22Rv1 (cell line): ENCODE measurements around the gene LPIN2.

Experiments
- H3K27ac ChIP-seq: fragments of 450-650 bp; 2 replicates; pipeline ENCODE4 v1.5.1; 2017
- ZFX ChIP-seq: fragments of 450-650 bp; IDR thresholded peaks from 2 replicates; pipeline ENCODE4 v1.6.1; 2017; ENCODE audit warnings: antibody characterized with exemption, borderline replicate concordance
- TF ChIP-seq, protein P1 (sequence below): fragments of 450-650 bp; IDR thresholded peaks from 2 replicates; pipeline ENCODE4 v1.5.1; 2017; ENCODE audit warnings: mild to moderate bottlenecking

The LPIN2 gene

GRCh38 chr18:3056311-3056710, 43.4 kb upstream of the LPIN2 start:
- TF ChIP-seq ZFX = no peak
- TF ChIP-seq, protein P1, sequence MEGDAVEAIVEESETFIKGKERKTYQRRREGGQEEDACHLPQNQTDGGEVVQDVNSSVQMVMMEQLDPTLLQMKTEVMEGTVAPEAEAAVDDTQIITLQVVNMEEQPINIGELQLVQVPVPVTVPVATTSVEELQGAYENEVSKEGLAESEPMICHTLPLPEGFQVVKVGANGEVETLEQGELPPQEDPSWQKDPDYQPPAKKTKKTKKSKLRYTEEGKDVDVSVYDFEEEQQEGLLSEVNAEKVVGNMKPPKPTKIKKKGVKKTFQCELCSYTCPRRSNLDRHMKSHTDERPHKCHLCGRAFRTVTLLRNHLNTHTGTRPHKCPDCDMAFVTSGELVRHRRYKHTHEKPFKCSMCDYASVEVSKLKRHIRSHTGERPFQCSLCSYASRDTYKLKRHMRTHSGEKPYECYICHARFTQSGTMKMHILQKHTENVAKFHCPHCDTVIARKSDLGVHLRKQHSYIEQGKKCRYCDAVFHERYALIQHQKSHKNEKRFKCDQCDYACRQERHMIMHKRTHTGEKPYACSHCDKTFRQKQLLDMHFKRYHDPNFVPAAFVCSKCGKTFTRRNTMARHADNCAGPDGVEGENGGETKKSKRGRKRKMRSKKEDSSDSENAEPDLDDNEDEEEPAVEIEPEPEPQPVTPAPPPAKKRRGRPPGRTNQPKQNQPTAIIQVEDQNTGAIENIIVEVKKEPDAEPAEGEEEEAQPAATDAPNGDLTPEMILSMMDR = no peak
- no peak overlapping the region for H3K27ac ChIP-seq

DNA sequence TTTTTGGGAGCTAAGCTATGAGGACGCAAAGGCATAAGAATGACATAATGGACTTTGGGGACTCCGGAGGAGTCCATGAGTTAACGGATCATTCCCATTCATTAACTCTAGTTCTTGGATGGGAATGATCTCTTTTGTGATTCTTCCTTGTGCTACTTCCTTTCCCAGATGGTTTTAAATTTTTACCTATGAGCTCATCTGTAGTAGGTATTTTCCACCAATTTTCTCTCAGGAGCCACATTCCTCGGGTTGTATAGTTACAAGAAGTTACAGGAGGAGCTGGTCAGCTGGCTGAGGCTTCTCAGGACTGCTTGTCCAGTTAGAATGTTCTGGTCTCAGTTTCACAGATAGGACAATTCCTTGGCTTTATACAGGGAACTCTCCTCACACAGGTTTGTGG, 42.9 kb upstream of the LPIN2 start:
- TF ChIP-seq, protein P1 = no peak
- no peak for TF ChIP-seq ZFX

GRCh38 chr18:3055186-3055728, 42.3 kb upstream of the LPIN2 start:
- no peak for TF ChIP-seq ZFX
- TF ChIP-seq, protein P1 = no peak
- no peak overlapping the region for H3K27ac ChIP-seq

More for the DNA sequence above, 42.9 kb upstream of the LPIN2 start:
- H3K27ac ChIP-seq = no peak overlapping the region

DNA sequence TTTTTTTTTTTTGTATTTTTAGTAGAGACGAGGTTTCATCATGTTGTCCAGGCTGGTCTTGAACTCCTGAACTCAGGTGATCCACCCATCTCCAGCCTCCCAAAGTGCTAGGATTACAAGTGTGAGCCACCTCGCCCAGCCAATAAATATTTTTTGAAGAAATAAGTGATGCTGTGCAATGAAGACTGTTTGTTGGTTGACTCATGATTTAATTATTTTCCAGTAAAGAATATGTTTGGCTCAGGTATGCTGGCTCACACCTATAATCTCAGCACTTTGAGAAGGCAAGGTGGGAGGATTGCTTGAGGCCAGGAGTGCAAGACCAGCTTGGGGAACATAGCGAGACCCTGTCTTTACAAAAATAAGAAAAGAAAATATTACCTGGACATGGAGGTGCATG, 41.8 kb upstream of the LPIN2 start:
- no peak overlapping the region for H3K27ac ChIP-seq
- TF ChIP-seq, protein P1 = no peak

- TF ChIP-seq ZFX = no peak
- TF ChIP-seq, protein P1 = no peak
- no peak overlapping the region for H3K27ac ChIP-seq
Observed at GRCh38 chr18:3054214-3054613, 41.3 kb upstream of the LPIN2 start.

DNA sequence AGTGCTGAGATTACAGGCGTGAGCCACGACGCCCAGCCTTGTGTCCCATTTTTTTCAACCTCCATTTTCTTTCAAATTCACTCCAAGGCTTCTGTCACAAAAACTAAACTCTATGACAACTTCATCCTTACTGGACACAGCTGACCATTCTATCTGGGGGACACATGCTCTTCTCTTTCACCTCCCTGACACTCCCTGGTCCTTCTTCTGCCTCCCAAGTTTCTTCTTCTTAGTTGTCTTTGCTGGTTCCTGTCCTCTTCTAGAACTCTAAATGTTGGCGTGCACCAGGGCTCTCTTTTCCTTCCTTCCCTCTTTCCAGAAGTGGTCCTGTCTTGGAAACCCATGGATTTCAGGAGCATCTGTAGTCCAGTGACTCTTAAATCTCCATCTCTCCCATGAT, 40.1 kb upstream of the LPIN2 start:
- no peak overlapping the region for H3K27ac ChIP-seq
- TF ChIP-seq, protein P1 = no peak
- TF ChIP-seq ZFX = no peak

DNA sequence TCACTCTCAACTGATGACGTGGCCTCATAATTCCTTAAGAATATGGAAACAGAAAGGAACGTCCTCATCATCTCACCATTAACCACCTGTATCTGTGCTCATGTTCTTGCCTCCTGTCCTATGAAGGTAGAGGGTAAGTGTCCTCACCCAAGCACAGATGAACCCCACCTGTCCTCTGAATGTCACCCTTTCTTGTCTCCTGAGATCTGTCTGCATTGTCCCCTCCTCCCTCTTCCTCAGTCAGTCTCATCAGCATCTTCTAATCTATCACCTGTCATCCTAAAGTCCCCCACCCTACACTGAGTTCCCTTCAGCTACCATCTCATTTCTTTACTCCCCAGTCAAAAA, 39.4 kb upstream of the LPIN2 start:
- no peak for TF ChIP-seq ZFX
- TF ChIP-seq, protein P1 = no peak
- H3K27ac ChIP-seq = no peak overlapping the region
